ENCODE data around the gene NINJ1.

Gene NINJ1

GRCh38 chr9:93134015-93134739 is at the start of gene NINJ1:
Gene NINJ1, minus strand, starts transcription at chr9:93134251. Its CDS starts 34 bp downstream, at chr9:93134217.
- peak; percentile 87 for DNase-seq (ENCODE audit: low read depth)

- DNase-seq (ENCODE audit: low read depth) = no peak
Measured at GRCh38 chr9:93183131-93183662, 49.1 kb upstream of the NINJ1 start.

GRCh38 chr9:93182572-93182971 is 48.5 kb upstream of the NINJ1 start:
- DNase-seq (ENCODE audit: low read depth) = no peak

GRCh38 chr9:93181672-93182435 is 47.8 kb upstream of the NINJ1 start:
- no peak for DNase-seq (ENCODE audit: low read depth)

GRCh38 chr9:93180938-93181337 is 46.9 kb upstream of the NINJ1 start:
- DNase-seq (ENCODE audit: low read depth) = no peak

GRCh38 chr9:93178851-93179786 is 45.1 kb upstream of the NINJ1 start:
- no peak for DNase-seq (ENCODE audit: low read depth)

- DNase-seq (ENCODE audit: low read depth) = no peak
Measured at GRCh38 chr9:93177676-93178075, 43.6 kb upstream of the NINJ1 start.

- DNase-seq (ENCODE audit: low read depth) = no peak
Measured at GRCh38 chr9:93174976-93175375, 40.9 kb upstream of the NINJ1 start.

- DNase-seq (ENCODE audit: low read depth) = no peak
Measured at GRCh38 chr9:93173365-93174051, 39.5 kb upstream of the NINJ1 start.

GRCh38 chr9:93172666-93173364 is 38.8 kb upstream of the NINJ1 start:
- no peak for DNase-seq (ENCODE audit: low read depth)

- no peak for DNase-seq (ENCODE audit: low read depth)
Measured at GRCh38 chr9:93171261-93171990, 37.4 kb upstream of the NINJ1 start.

GRCh38 chr9:93170571-93170970 is 36.5 kb upstream of the NINJ1 start:
- no peak for DNase-seq (ENCODE audit: low read depth)

- no peak for DNase-seq (ENCODE audit: low read depth)
Measured at GRCh38 chr9:93169444-93169843, 35.4 kb upstream of the NINJ1 start.

- no peak for DNase-seq (ENCODE audit: low read depth)
Measured at GRCh38 chr9:93168581-93168980, 34.5 kb upstream of the NINJ1 start.

GRCh38 chr9:93167838-93168237 is 33.8 kb upstream of the NINJ1 start:
- DNase-seq (ENCODE audit: low read depth) = no peak

GRCh38 chr9:93167185-93167584 is 33.1 kb upstream of the NINJ1 start:
- DNase-seq (ENCODE audit: low read depth) = no peak

- no peak for DNase-seq (ENCODE audit: low read depth)
Measured at GRCh38 chr9:93166699-93167098, 32.6 kb upstream of the NINJ1 start.

- DNase-seq (ENCODE audit: low read depth) = no peak
Measured at GRCh38 chr9:93164085-93164484, 30.0 kb upstream of the NINJ1 start.

- no peak for DNase-seq (ENCODE audit: low read depth)
Measured at GRCh38 chr9:93161786-93162562, 27.9 kb upstream of the NINJ1 start.

Measured in activated T-cell treated with anti-CD3 and anti-CD28 coated beads for 48 hours (primary cell).